NT2/D1 (cell line): ENCODE data around the gene ZNF79.

ENCODE experiments used
- DNase-seq: peaks from one replicate; pipeline ENCODE4 v3.0.0-alpha.2; 2011; ENCODE audit warnings: low read depth, low spot score
- H3K27me3 ChIP-seq: 2 replicates; pipeline ENCODE4 v1.6.0; 2011; ENCODE audit warnings: mild to moderate bottlenecking; ENCODE audit not compliant: insufficient read length, insufficient read depth
- H3K36me3 ChIP-seq: 2 replicates; pipeline ENCODE4 v1.6.1; 2011; ENCODE audit warnings: mild to moderate bottlenecking, low read length, mixed read lengths; ENCODE audit not compliant: insufficient read depth, insufficient read length
- H3K4me1 ChIP-seq: 2 replicates; pipeline ENCODE4 v1.5.1; 2011; ENCODE audit not compliant: insufficient read depth, insufficient read length
- H3K4me3 ChIP-seq: 2 replicates; pipeline ENCODE4 v1.5.1; 2011; ENCODE audit warnings: low read depth; ENCODE audit not compliant: insufficient read length
- H3K9ac ChIP-seq: 2 replicates; pipeline ENCODE4 v1.6.0; 2011; ENCODE audit warnings: low read depth; ENCODE audit not compliant: insufficient read length
- H3K9me3 ChIP-seq: 2 replicates; pipeline ENCODE4 v1.5.1; 2011; ENCODE audit warnings: mild to moderate bottlenecking, low read length; ENCODE audit not compliant: insufficient read depth
- SUZ12 ChIP-seq: IDR thresholded peaks from 2 replicates; pipeline ENCODE4 v1.6.1; 2011; ENCODE audit not compliant: insufficient read length, insufficient read depth; ENCODE audit errors: extremely low read depth
- YY1 ChIP-seq: IDR thresholded peaks from 2 replicates; pipeline ENCODE4 v1.6.1; 2011; ENCODE audit not compliant: insufficient read length, insufficient read depth
- ZNF274 ChIP-seq: IDR thresholded peaks from 2 replicates; pipeline ENCODE4 v1.6.1; 2011; ENCODE audit warnings: mild to moderate bottlenecking, low read depth, low read length

ZNF79 gene

DNA sequence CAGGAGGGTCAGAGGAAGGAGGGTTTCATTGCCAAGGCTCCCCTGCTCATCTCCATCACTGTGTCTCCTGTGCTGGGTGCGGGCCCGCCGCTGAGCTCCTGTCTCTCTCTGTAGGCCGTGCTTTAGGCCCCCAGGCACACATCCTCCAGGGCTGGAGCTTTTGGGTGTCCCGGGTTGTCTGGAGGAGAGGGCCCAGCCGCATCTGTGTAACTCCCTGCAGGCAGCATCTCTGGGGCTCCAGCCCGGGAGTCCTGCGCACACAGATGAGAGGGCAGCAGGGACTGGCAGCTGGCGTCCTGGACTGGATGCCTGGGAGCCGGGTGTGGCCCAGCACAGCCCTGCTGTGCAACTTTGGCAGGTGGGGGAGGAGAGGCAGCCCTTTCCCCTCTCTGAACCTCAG lies 67.3 kb downstream of the ZNF79 start:
- Histone ChIP-seq H3K9ac (no peak overlapping the region), H3K27me3 (no peaks in the 10 kb centered on the region), H3K9me3 (no peaks in the 10 kb centered on the region), H3K4me3 (no peak overlapping the region), H3K4me1 (peaks cover 19% of the 10 kb centered on the region), H3K36me3 (peaks cover 68% of the 10 kb centered on the region)
- TF ChIP-seq YY1 (no peak), ZNF274 (no peak), SUZ12 (no peak)
- no peak for DNase-seq

DNA sequence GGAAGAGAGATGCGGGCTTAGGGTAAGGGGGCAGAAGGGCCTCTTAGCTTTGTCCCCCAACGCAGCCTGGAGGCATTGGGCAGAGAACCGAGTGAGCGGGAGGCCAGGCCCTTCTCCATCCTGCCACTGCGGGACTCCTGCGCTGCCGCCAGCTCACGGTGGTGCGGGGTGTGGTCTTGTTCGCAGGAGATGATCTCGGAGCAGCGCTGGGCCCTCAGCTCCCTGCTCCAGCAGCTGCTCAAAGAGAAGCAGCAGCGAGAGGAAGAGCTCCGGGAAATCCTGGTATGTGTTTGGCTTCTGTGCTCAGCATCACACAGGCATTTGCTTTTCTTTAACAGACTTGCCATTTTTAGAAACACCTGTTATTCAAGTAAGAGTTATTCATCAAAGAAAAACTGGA lies 68.4 kb downstream of the ZNF79 start:
- H3K4me1 ChIP-seq, result peaks cover 19% of the 10 kb centered on the region
- H3K9ac ChIP-seq, result no peak overlapping the region
- H3K4me3 ChIP-seq, result no peak overlapping the region
- no peak for TF ChIP-seq ZNF274
- no peak for TF ChIP-seq SUZ12
- no peak for TF ChIP-seq YY1
- H3K27me3 ChIP-seq, result no peaks in the 10 kb centered on the region
- DNase-seq, result no peak
- H3K9me3 ChIP-seq, result no peaks in the 10 kb centered on the region
- peaks cover 69% of the 10 kb centered on the region for H3K36me3 ChIP-seq

DNA sequence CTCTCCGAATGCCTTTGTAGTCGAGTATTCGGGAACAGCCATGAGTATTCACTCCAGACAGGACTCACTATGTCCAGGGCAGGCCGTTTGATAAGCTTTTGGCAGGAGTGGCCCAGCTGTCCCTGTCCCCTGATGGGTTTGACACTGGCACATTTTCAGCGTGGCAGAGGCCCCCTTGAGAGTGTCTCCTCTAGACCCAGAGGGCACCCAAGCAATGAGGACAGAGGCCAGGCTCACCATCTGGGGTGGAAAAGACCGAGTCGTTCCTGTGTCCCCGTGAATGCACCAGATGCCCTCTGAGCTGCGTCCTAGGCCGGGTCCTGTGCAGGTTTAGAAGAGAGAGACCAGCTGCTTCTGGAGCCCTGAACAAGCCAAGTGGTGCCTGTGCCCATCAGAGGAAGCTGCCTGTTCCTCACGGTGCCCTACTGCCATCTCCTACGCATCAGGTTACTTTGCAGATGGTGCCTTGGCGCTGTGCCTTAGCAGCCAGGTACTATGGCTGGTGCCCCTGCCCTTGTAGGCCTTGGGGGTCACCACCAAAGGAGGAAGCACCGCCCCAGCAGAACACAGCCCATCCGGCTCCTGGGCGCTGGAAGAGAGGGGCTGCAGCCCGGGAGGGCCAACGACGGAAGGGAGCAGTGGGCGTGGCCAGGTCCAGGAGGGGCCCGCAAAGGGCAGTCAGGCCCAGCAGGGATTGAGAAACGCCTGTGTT lies 69.6 kb downstream of the ZNF79 start:
- peaks cover 74% of the 10 kb centered on the region for H3K36me3 ChIP-seq
- H3K4me1 ChIP-seq, result peaks cover 19% of the 10 kb centered on the region
- no peaks in the 10 kb centered on the region for H3K27me3 ChIP-seq
- TF ChIP-seq SUZ12 (no peak), ZNF274 (no peak), YY1 (no peak)
- H3K9me3 ChIP-seq, result no peaks in the 10 kb centered on the region
- no peak overlapping the region for H3K9ac ChIP-seq
- no peak overlapping the region for H3K4me3 ChIP-seq
- DNase-seq, result no peak

DNA sequence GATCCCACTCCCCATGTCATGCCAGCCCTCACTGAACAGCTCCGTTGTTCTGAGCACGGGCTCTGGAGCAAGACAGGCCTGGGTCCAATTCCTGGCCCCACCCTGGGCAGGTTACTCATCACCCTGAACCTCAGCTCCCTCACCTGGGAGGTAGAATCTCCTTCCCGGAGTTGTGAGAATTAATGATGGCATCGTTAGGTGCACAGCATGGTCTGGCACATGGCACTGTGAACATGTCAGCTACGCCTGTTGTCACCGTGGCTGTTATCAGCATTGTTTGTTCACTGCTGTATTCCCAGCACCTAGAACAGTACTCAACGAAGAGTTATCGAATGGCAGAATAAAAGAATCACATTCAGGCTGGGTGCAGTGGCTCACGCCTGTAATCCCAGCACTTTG lies 70.1 kb downstream of the ZNF79 start:
- TF ChIP-seq SUZ12 (no peak), ZNF274 (no peak), YY1 (no peak)
- Histone ChIP-seq H3K9me3 (no peaks in the 10 kb centered on the region), H3K27me3 (no peaks in the 10 kb centered on the region), H3K9ac (no peak overlapping the region), H3K4me1 (peaks cover 16% of the 10 kb centered on the region), H3K36me3 (peaks cover 71% of the 10 kb centered on the region), H3K4me3 (no peak overlapping the region)
- DNase-seq, result no peak
